Stomach smooth muscle (tissue), 2 donors: Measurements from ENCODE around the gene CEP55.
"Not testable (repeated sequence)": the region's sequence is repeated elsewhere in the genome, so short reads cannot be mapped to it uniquely, and the experiment has no call there.

Experiments used
- H3K27ac ChIP-seq: one replicate; pipeline ENCODE4 v1.7.0; 2013; ENCODE audit warnings: mild to moderate bottlenecking, low read length, inconsistent platforms
- H3K27me3 ChIP-seq, 2 donors: one replicate each; pipeline ENCODE4 v1.7.0; 2013; ENCODE audit warnings: low read length in 2 of 2; ENCODE audit not compliant: insufficient read depth in 2 of 2, control insufficient read depth in 1 of 2
- H3K36me3 ChIP-seq, 2 donors: one replicate each; pipeline ENCODE4 v1.7.0; 2013; ENCODE audit warnings: low read length in 2 of 2; ENCODE audit not compliant: control insufficient read depth in 2 of 2, insufficient read depth in 2 of 2
- H3K4me1 ChIP-seq: one replicate; pipeline ENCODE4 v1.7.0; 2013; ENCODE audit warnings: low read length; ENCODE audit not compliant: control insufficient read depth, insufficient read depth
- H3K4me3 ChIP-seq, 2 donors: one replicate each; pipeline ENCODE4 v1.7.0; 2013; ENCODE audit warnings: low read length in 2 of 2
- H3K9ac ChIP-seq, 2 donors: one replicate each; pipeline ENCODE4 v1.7.0; 2013; ENCODE audit warnings: low read length in 2 of 2, mild to moderate bottlenecking in 1 of 2
- H3K9me3 ChIP-seq, 2 donors: one replicate each; pipeline ENCODE4 v1.7.0; 2013; ENCODE audit warnings: low read length in 2 of 2; ENCODE audit not compliant: control insufficient read depth in 2 of 2
- donor health status: healthy.
- donor health status: Pancreatic carcinoma.

Gene CEP55

DNA sequence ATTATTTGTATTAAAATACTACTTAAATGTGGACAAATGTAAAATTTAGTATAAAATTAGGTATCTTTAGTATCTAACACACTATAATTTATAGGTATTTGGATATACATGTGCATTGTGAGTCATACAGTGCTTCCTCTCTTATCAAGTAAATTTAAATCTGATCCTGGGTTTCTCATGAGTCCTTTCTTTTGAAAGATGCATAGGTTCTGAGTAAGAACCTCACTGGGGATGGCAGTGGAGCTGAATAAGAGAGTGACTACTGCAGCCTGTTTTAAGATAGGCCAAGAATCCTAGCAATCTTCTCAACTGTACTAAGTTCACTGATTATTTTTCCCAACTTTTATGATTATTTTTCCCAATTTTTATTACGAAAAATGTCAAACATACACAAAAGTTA, 16.2 kb downstream of the CEP55 start:
- Histone ChIP-seq H3K9me3 (no peaks in the 10 kb centered on the region), H3K36me3 (no peaks in the 10 kb centered on the region), H3K4me1 (no peaks in the 10 kb centered on the region), H3K4me3 (no peak overlapping the region), H3K27me3 (no peaks in the 10 kb centered on the region), H3K27ac (no peak overlapping the region), H3K9ac (no peak overlapping the region)

DNA sequence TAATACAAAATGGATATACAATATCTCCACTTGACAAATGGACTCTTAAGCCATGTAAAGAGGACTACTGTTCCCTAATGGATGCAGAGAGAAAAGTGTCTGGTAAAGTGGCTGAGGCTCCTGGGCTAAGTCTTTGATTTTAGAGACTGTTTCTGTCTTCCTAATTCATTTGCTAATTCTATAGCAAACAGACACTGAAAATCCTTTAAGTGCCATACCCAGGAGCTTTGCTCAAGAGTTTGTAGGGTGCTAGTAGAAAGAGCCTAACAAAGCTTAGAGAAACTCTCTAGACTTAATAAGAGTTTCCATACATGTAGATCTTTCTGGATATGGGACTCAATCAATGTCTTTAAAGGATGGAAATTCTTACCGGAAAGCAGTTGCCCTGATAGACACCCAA, 16.7 kb downstream of the CEP55 start:
- Histone ChIP-seq H3K36me3 (no peaks in the 10 kb centered on the region), H3K9ac (no peak overlapping the region), H3K4me1 (no peaks in the 10 kb centered on the region), H3K27ac (no peak overlapping the region), H3K4me3 (no peak overlapping the region), H3K27me3 (no peaks in the 10 kb centered on the region), H3K9me3 (no peaks in the 10 kb centered on the region)

DNA sequence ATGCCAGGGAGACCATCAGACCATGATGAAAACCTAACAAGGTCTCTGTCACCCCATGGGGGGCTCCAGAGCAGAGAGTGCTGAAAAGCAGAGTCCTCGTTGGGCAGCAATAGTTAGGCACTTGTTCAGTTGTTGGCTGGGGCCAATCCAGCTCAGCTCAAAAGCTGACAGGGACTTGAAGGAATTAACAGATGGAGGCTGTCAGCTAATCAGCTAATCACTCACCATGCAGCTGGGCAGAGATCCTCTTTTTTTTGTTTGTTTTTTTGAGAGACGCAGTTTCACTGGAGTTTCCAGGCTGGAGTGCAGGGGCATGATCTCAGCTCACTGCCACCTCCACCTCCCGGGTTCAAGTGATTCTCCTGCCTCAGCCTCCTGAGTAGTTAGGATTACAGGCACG, 18.1 kb downstream of the CEP55 start:
- Histone ChIP-seq H3K9ac (no peak overlapping the region), H3K27ac (no peak overlapping the region), H3K27me3 (peaks cover 0 to 3% of the 10 kb centered on the region in 2 donors), H3K9me3 (no peaks in the 10 kb centered on the region), H3K4me1 (no peaks in the 10 kb centered on the region), H3K36me3 (no peaks in the 10 kb centered on the region), H3K4me3 (no peak overlapping the region)

DNA sequence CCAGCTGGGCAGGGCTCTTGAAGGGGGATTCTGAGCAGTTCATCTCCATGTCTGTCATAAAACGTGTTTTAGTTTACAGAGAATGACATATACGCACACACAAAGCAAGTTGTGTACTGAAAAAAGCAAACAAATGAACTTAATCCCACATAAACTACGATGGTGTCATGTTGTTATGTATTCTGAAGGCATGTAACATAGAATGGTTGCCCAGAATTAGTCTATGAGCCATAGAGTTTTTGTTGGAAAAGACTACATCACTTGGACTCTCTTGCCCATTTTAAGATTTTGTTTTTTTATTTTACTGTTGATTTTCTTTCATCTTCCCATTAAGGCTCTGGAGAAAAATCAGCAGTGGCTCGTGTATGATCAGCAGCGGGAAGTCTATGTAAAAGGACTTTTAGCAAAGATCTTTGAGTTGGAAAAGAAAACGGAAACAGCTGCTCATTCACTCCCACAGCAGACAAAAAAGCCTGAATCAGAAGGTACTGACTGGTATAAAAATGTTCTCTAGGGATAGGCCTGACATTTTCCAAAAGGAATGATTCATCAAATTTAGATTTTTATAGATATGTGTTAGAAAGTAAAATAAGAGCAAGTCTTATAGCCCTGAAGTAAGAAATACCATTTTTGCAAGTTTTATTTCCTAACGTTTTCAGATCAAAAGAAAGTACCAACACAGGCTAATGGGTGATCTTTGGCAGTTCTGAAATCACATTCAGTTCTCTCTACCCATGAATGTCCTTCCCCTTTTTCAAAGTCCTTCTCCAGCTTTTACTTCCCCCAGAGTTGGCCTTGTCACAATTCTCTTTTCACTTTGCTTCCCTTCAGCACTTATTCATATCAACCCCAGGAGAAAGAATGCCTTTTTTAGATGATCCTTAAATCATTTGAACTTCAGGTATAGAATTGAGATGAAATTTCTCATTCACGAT, 18.9 kb downstream of the CEP55 start:
- Histone ChIP-seq H3K4me3 (no peak overlapping the region), H3K36me3 (no peaks in the 10 kb centered on the region), H3K27me3 (peaks cover 0 to 3% of the 10 kb centered on the region in 2 donors), H3K27ac (no peak overlapping the region), H3K9ac (no peak overlapping the region), H3K9me3 (no peaks in the 10 kb centered on the region), H3K4me1 (no peaks in the 10 kb centered on the region)

DNA sequence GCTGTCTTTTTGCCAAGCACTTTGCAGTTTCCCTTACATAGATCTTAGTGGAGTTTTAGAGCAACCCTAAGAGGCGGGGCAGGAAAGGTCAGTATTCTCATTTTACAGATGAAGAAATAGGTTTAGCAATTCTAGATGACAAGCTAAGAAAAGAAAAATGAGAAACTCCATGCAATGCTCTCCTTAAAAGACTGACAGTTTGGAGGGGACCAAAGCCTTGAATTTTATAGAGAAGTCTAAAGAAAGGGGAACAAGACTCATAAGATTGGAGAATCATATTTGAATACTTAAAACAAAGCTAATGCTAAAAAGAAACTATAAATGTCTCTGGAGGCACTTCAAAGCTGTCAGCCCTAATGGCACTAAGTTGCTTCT, 19.6 kb downstream of the CEP55 start:
- Histone ChIP-seq H3K9ac (no peak overlapping the region), H3K4me1 (no peaks in the 10 kb centered on the region), H3K4me3 (no peak overlapping the region), H3K36me3 (no peaks in the 10 kb centered on the region), H3K27ac (no peak overlapping the region), H3K9me3 (no peaks in the 10 kb centered on the region), H3K27me3 (peaks cover 0 to 3% of the 10 kb centered on the region in 2 donors)

DNA sequence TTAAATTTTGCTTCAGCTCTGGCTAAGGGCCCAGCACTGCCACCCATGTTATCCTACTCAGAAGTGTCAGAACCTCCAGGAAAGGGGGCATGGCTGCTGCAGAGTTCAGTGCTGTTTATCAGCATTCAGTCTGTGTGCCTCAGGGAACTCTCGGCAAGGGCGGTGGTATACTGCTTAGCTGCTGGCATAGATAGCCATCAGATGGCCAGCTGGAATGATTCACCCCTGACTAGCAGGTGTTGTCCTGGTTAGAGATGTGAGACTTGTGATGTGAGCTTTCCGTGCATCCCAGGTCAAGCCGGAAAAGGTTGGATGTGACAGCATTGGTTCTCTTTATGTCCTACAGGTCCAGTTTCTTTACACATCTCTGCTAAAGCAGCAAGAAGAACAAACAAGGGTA, 22.1 kb downstream of the CEP55 start:
- H3K36me3 ChIP-seq: no peaks in the 10 kb centered on the region
- no peak overlapping the region for H3K27ac ChIP-seq
- no peak overlapping the region for H3K4me3 ChIP-seq
- no peak overlapping the region for H3K9ac ChIP-seq
- peaks cover 0 to 3% of the 10 kb centered on the region in 2 donors for H3K27me3 ChIP-seq
- no peaks in the 10 kb centered on the region for H3K4me1 ChIP-seq
- H3K9me3 ChIP-seq: no peaks in the 10 kb centered on the region

DNA sequence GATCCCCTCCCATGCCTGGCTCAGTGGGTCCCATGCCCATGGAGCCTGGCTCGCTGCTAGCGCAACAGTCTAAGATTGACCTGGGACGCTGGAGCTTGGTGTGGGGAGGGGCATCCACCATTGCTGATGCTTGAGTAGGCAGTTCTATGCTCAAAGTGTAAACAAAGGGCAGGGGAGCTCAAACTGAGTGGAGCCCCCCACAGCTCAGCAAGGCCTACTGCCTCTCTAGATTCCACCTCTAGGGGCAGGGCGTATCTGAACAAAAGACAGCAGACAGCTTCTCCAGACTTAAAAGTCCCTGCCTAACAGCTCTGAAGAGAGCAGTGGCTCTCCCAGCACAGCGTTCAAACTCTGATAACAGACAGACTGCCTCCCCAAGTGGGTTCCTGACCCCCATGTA, 38.9 kb downstream of the CEP55 start:
- Histone ChIP-seq H3K36me3 (no peaks in the 10 kb centered on the region), H3K9ac (no peak overlapping the region), H3K27me3 (peaks cover 0 to 4% of the 10 kb centered on the region in 2 donors), H3K27ac (no peak overlapping the region), H3K9me3 (no peaks in the 10 kb centered on the region), H3K4me1 (no peaks in the 10 kb centered on the region), H3K4me3 (no peak overlapping the region)

DNA sequence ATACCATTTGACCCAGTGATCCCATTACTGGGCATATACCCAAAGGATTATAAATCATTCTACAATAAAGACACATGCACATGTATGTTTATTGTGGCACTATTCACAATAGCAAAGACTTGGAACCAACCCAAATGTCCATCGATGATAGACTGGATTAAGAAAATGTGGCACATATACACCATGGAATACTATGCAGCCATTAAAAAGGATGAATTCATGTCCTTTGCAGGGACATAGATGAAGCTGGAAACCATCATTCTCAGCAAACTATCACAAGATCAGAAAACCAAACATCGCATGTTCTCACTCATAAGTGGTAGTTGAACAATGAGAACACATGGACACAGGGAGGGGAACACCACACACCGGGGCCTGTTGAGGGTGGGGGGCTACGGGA, 44.5 kb downstream of the CEP55 start:
- H3K9me3 ChIP-seq, H3K36me3 ChIP-seq, H3K9ac ChIP-seq, H3K27me3 ChIP-seq, H3K4me1 ChIP-seq, H3K27ac ChIP-seq, H3K4me3 ChIP-seq: not testable (repeated sequence)

DNA sequence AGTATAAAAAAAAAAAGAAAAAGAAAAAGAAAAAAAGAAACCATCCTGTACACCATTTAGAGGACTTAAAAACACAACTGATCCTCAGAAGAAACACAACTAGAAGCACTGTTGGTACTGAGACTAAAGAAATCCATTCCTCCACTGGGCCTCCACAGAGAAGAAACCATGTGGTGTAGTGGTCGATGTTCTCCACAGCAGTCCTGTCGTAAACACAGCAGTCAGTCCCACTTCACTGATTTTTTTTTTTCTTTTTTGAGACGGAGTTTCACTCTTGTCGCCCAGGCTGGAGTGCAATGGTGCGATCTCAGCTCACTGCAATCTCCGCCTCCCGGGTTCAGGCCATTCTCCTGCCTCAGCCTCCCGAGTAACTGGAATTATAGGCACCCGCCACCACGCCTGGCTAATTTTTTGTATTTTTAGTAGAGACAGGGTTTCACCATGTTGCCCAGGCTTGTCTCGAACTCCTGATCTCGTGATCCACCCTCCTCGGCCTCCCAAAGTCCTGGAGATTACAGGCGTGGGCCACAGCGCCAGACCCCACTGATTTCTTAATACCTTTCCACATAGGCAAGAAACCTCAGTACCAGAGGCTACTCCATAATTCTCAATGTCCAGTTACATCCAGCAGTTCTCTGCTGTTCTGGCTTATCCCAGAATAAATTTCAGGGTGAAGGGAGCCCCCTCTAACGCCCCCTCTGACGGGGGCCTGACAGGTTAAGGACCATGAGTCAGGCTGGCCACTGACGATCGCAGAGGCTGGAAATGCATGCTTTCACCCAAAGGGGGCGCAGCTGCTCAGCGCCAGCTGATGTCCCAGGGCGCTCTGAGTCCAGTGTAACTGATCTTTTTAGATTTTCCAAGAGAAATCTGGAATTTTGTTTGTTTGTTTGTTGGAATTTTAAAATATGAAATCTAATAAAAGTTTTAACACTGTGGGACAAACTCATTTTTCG, 45.3 kb downstream of the CEP55 start:
- H3K9me3 ChIP-seq: no peaks in the 10 kb centered on the region
- no peak overlapping the region for H3K9ac ChIP-seq
- peaks cover 6% of the 10 kb centered on the region for H3K4me1 ChIP-seq
- no peaks in the 10 kb centered on the region for H3K36me3 ChIP-seq
- no peaks in the 10 kb centered on the region for H3K27me3 ChIP-seq
- H3K4me3 ChIP-seq: peak overlapping the region; percentile 40 to 58
- no peak overlapping the region for H3K27ac ChIP-seq

DNA sequence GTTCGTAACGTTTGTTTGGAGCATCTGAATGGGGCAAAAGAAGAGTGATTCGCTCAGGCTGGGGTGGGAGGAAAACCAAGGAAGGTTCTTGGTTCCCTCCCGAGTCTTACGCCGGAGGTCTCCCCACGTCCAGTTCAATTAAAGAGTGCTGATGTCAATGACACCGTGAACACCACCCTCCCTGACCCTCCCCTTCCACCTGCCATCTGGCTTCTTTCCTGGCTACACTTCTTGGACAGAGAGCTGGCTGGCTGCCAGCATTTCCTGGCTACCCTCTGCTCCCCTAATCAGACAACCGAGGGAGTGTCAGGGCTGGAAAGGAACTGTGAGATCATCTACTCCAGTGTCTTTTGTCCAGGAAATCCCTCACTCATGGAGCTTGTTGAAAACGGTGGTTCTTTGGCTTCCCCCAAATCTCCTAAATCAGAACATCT, 46.0 kb downstream of the CEP55 start:
- Histone ChIP-seq H3K36me3 (no peaks in the 10 kb centered on the region), H3K4me1 (peaks cover 6% of the 10 kb centered on the region), H3K4me3 (peak overlapping the region; percentile 40 to 58), H3K27ac (no peak overlapping the region), H3K9ac (no peak overlapping the region), H3K27me3 (no peaks in the 10 kb centered on the region), H3K9me3 (no peaks in the 10 kb centered on the region)
